Body of pancreas (tissue), 4 donors: ENCODE results near the gene DNAJB8. TPM values are rescaled to one million over a fixed set of nuclear protein-coding genes. Genes with fewer than 3 reads are reported as not detected.

Experiments
- ATAC-seq: fragments of 150-250 bp; one replicate; pipeline ENCODE4 v1.9.1; 2016
- DNase-seq, 4 donors: peaks; one replicate each; pipeline ENCODE4 v3.0.0-alpha.2; 2019
- H3K27ac ChIP-seq, 4 donors: fragments of 200-600 bp; sonication (generic); 1 replicate in 3 of 4; 2 replicates in 1 of 4; pipeline versions ENCODE4 v1.5.1 to v1.6.1; 2016 to 2019; ENCODE audit warnings: mild to moderate bottlenecking in 1 of 4, mixed read lengths in 1 of 4, moderate library complexity in 1 of 4
- H3K27me3 ChIP-seq, 2 donors: fragments of 200-600 bp; sonication (generic); one replicate each; pipeline ENCODE4 v1.6.0; 2016; ENCODE audit warnings: mild to moderate bottlenecking in 1 of 2
- H3K36me3 ChIP-seq, 2 donors: fragments of 200-600 bp; sonication (generic); replicated peaks in 1 of 2; 2 replicates each; pipeline ENCODE4 v1.5.1; 2016; ENCODE audit warnings: low read depth in 2 of 2; ENCODE audit not compliant: insufficient read depth in 1 of 2
- H3K4me1 ChIP-seq: fragments of 200-600 bp; sonication (generic); one replicate; pipeline ENCODE4 v1.6.0; 2016
- H3K4me3 ChIP-seq, 2 donors: fragments of 200-600 bp; sonication (generic); 1 replicate in 1 of 2; 2 replicates in 1 of 2; pipeline ENCODE4 v1.5.1; 2016 to 2019
- H3K9me3 ChIP-seq, 3 donors: fragments of 200-600 bp; sonication (generic); 1 replicate in 2 of 3; 2 replicates in 1 of 3; pipeline ENCODE4 v1.5.1; 2016
- POLR2A ChIP-seq, 3 donors: fragments of 450-650 bp; IDR thresholded peaks; one replicate each; pipeline ENCODE4 v1.6.1; 2016; ENCODE audit warnings: antibody characterized with exemption in 3 of 3, mild to moderate bottlenecking in 2 of 3
- whole genome bisulfite sequencing, 2 donors: methylation state at CpG; one replicate each; pipeline ENCODE4 v1.1.5; 2017; 5-methylcytosine and 5-hydroxymethylcytosine counted together
- intact Hi-C: fragments of 100-400 bp; cut with DNase I; formaldehyde crosslinking; loops from one replicate; pipeline ENCODE4 v1.15.1; 2023
- total RNA-seq, 2 donors: library from RNA; depleted of rRNA; stranded (reverse); fragments of >200 nt; gene quantifications; one replicate each; pipeline ENCODE4 v1.1.0, GENCODE V29; 2016
- TF ChIP-seq, protein P1 (sequence below), 7 experiments: fragments of 450-650 bp in 4 of 7; fragments of 200-600 bp in 3 of 7; sonication (generic) in 3 of 7; IDR thresholded peaks; one replicate each; pipeline ENCODE4 v1.5.1; 2016 to 2019; ENCODE audit warnings: antibody characterized with exemption in 7 of 7

DNAJB8 gene
- total RNA-seq, 2 donors from 2014 or later: not detected

DNA sequence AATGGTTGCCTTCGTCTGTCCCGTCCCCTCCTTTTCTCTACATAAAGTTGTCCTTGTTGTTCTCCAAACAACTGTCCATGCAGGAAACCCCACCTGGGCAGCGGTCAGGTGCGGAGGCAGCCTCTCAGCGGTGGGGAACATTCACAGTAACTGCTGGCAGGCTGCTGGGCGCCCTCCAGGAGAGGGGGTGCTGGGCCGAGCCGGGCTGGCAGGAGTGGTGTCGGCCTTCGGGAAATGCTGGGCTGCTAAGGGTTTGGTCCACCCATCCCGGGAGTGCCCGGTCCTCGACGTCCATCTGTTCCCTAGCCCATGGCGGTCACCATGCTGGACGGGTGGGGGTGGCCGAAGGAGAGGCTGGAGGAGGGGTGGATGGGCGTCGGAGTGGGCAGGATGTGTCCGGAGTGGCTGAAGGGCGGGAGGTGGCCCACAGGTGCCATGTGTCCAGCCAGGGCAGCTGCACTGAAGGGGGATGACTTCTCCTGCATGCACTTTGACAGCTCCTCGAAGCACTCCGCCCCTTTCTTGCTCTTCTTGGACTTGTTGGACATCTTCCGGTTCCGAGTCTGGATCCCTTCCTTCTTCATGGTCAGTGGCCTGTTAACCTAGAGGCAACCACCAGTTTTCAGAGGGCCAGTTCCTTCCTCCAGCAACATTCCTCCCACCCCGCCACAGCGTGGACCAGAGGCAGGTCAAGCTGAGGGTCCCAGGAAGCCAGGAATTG is 14.2 kb upstream of the DNAJB8 start:
- H3K27me3 ChIP-seq: peaks cover 0 to 4% of the 10 kb centered on the region in 2 donors
- ATAC-seq: no peak
- peaks cover 7% of the 10 kb centered on the region for H3K4me1 ChIP-seq
- intact Hi-C loops: no loop called here
- peak overlapping the region in 1 of 4 donors; percentile 7 for H3K27ac ChIP-seq
- no peaks in the 10 kb centered on the region for H3K36me3 ChIP-seq
- WGBS, 2 donors: 72 to 84% methylated on average over 13 to 26 of the region's 27 CpGs
- H3K9me3 ChIP-seq: no peaks in the 10 kb centered on the region
- no peak for TF ChIP-seq POLR2A (IDR thresholded peaks at IDR 0.05)
- TF ChIP-seq, protein P1, sequence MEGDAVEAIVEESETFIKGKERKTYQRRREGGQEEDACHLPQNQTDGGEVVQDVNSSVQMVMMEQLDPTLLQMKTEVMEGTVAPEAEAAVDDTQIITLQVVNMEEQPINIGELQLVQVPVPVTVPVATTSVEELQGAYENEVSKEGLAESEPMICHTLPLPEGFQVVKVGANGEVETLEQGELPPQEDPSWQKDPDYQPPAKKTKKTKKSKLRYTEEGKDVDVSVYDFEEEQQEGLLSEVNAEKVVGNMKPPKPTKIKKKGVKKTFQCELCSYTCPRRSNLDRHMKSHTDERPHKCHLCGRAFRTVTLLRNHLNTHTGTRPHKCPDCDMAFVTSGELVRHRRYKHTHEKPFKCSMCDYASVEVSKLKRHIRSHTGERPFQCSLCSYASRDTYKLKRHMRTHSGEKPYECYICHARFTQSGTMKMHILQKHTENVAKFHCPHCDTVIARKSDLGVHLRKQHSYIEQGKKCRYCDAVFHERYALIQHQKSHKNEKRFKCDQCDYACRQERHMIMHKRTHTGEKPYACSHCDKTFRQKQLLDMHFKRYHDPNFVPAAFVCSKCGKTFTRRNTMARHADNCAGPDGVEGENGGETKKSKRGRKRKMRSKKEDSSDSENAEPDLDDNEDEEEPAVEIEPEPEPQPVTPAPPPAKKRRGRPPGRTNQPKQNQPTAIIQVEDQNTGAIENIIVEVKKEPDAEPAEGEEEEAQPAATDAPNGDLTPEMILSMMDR (IDR thresholded peaks at IDR 0.05): no peak
- DNase-seq: no peak
- H3K4me3 ChIP-seq: no peak overlapping the region

DNA sequence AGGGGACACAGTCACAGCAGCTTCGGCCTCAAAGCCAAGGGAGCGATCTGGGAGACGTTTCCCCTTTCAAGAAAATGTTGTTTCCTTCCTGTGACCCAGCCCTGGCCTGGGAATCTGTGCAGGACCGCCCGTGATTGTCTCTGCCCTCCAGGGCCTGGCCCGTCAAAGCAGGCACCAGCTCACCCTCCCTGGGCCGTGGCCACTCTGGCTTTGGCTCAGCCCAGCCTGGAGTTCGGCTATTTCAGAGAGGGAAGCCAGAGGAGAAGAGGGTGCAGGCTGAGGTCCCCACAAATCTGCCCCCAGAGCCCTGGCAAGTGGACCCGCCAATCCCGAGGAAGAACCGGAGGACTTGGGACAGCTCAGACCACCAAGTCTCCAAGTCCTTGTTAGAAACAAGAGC is 13.6 kb upstream of the DNAJB8 start:
- Histone ChIP-seq H3K4me1 (peaks cover 1% of the 10 kb centered on the region), H3K36me3 (no peaks in the 10 kb centered on the region), H3K27me3 (peaks cover 0 to 4% of the 10 kb centered on the region in 2 donors), H3K27ac (peak overlapping the region in 1 of 4 donors; percentile 7), H3K9me3 (no peaks in the 10 kb centered on the region), H3K4me3 (no peak overlapping the region)
- intact Hi-C loops: no loop called here
- 63 to 82% methylated on average over 10 to 11 of the region's 11 CpGs for WGBS, 2 donors
- no peak for TF ChIP-seq POLR2A (IDR thresholded peaks at IDR 0.05)
- TF ChIP-seq, protein P1 (IDR thresholded peaks at IDR 0.05): no peak
- ATAC-seq (no peak), DNase-seq (no peak)

DNA sequence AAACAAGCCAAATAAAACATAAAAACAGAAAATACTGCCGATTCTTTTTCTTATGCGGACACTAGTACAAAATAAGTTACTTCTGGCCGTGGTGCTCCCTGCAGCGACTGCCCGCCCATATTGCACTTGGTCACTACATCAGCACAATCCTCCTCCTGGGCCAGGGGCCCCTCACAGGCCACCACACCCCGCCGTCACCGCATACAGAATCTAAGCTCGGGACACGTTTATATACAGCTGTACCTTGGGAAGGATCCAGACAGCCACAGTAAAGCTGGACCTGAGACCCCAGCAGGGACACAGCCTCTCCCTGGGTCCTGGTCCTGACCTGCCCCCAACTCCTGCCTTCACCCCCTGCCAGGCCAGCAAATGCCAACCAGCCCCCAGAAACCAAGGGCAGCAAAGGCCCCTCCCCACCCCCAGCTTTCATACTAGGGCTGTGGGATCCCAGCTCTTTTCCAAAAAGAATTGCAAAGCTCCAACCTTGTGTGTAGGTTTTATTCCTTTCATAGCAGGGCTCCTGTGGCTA is 12.9 kb upstream of the DNAJB8 start:
- Histone ChIP-seq H3K4me3 (no peak overlapping the region), H3K36me3 (no peaks in the 10 kb centered on the region), H3K9me3 (no peaks in the 10 kb centered on the region), H3K27me3 (peaks cover 0 to 4% of the 10 kb centered on the region in 2 donors), H3K4me1 (no peaks in the 10 kb centered on the region), H3K27ac (no peak overlapping the region)
- 75 to 87% methylated on average over 10 of the region's 10 CpGs for WGBS, 2 donors
- intact Hi-C loops: no loop called here
- ATAC-seq (no peak), DNase-seq (no peak)
- TF ChIP-seq, protein P1 (IDR thresholded peaks at IDR 0.05): no peak
- no peak for TF ChIP-seq POLR2A (IDR thresholded peaks at IDR 0.05)

DNA sequence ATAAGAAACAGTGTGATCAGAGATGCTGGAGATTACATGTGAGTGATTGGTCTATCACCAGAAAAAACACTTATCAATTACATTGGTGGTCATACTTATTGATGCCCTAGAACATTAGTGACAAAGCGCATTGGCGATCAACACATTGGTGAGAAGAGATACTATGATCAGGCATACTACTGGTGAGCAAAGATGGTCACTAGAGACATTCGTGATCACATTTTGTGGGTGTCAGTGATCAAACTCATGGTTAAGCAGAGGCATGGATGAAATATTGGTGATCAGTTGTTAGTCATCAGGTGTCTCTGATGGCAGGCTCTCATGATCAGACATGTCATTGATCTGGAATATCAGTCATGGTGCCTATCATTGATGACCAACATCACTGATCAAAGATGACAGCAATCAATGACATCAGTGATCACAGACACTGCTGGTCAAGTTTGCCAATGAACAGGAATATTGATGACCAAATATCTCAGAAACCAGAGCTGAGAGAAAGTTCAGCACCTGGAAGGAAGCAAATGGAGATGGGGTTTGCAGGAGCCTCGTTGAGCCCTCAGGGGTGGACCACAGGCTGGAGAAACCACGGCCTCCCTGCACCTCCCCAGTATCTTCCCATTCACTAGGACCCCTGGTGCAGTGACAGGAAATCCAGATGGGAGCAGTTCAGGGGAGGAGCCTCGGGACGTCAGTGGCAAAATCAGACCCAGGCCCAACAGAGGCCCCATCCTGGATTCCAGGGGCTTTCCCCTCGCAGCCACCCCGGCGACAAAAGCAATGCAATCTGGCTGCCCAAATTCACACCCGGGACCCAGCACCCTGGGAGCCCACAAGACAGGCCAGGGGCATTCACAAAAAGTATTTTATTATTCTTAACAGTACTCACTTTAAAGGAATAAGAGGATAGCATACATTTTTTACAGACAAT is 12.2 kb upstream of the DNAJB8 start:
- intact Hi-C loops: no loop called here
- ATAC-seq: no peak
- DNase-seq: no peak
- Histone ChIP-seq H3K36me3 (no peaks in the 10 kb centered on the region), H3K27ac (no peak overlapping the region), H3K9me3 (no peaks in the 10 kb centered on the region), H3K4me1 (no peaks in the 10 kb centered on the region), H3K27me3 (peaks cover 0 to 4% of the 10 kb centered on the region in 2 donors), H3K4me3 (no peak overlapping the region)
- no peak for TF ChIP-seq POLR2A (IDR thresholded peaks at IDR 0.05)
- TF ChIP-seq, protein P1 (IDR thresholded peaks at IDR 0.05): no peak
- 67 to 73% methylated on average over 11 of the region's 11 CpGs for WGBS, 2 donors
